ENCODE data around the gene GORASP1.

Gene GORASP1

DNA sequence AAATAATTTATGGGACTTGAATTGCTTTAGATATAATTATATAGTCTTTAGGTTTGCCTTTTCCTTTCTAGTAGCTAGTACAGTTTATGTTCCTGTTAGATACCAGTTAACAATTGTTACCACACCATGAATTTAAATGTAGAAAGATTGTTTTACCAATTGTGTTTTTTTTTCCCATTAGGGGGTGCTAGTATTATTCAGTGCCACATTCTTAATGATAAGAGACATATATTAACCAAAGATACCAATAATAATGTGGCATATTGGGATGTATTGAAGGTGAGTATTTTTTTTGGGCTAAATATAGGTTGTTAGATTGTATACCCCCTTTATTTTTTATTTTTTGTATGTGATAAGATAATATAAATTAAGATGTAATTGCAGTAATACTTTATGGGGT lies 27.9 kb downstream of the GORASP1 start:
- no peak overlapping the region for H3K4me3 ChIP-seq (ENCODE audit: control insufficient read depth, low read depth, low read length)
- no peak for DNase-seq (ENCODE audit: low read depth)
- TF ChIP-seq, protein P1, sequence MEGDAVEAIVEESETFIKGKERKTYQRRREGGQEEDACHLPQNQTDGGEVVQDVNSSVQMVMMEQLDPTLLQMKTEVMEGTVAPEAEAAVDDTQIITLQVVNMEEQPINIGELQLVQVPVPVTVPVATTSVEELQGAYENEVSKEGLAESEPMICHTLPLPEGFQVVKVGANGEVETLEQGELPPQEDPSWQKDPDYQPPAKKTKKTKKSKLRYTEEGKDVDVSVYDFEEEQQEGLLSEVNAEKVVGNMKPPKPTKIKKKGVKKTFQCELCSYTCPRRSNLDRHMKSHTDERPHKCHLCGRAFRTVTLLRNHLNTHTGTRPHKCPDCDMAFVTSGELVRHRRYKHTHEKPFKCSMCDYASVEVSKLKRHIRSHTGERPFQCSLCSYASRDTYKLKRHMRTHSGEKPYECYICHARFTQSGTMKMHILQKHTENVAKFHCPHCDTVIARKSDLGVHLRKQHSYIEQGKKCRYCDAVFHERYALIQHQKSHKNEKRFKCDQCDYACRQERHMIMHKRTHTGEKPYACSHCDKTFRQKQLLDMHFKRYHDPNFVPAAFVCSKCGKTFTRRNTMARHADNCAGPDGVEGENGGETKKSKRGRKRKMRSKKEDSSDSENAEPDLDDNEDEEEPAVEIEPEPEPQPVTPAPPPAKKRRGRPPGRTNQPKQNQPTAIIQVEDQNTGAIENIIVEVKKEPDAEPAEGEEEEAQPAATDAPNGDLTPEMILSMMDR (IDR thresholded peaks at IDR 0.05; ENCODE audit: control insufficient read depth, insufficient read depth, low read depth, low read length, missing control alignments): no peak

DNA sequence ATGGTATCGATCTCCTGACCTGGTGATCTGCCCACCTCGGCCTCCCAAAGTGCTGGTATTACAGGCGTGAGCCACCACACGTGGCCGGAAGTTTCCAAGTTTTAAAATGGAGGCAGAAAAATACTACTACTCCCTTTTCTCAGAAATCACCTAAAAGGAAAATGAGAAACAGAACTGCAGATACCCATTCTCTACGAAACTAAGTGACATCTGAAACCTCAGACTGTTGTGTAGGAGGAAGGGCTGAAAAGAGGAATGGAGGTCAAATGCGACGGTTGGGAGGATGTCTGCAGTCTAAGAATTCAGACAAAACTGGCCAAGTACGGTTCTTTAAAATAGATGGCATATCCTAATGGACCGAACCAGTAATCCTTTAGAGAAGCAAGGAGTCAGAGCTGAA lies 31.5 kb downstream of the GORASP1 start:
- no peak for DNase-seq (ENCODE audit: low read depth)
- TF ChIP-seq, protein P1 (IDR thresholded peaks at IDR 0.05; ENCODE audit: control insufficient read depth, insufficient read depth, low read depth, low read length, missing control alignments): no peak

DNA sequence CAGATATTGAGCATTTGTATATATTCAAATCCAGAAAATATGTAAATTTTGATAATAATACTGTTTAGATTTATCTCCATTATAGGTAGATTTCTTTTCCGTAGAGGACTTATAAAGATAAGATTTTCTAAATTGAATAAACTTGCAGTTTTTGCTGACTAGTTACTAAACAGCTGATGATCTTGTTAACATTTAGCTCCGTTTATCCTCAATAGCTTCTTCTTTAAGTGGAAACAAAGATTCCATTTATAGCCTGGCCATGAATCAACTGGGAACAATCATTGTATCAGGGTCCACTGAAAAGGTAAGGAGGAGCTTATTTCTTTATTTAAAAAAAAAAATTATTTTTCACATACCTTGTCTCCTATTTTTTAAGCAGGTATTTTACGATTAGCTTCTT lies 38.9 kb downstream of the GORASP1 start:
- no peak for DNase-seq (ENCODE audit: low read depth)
- TF ChIP-seq, protein P1 (IDR thresholded peaks at IDR 0.05; ENCODE audit: control insufficient read depth, insufficient read depth, low read depth, low read length, missing control alignments): no peak
- H3K4me3 ChIP-seq (ENCODE audit: control insufficient read depth, low read depth, low read length): no peak overlapping the region

More for the DNA sequence above, 31.5 kb downstream of the GORASP1 start:
- no peak overlapping the region for H3K4me3 ChIP-seq (ENCODE audit: control insufficient read depth, low read depth, low read length)

DNA sequence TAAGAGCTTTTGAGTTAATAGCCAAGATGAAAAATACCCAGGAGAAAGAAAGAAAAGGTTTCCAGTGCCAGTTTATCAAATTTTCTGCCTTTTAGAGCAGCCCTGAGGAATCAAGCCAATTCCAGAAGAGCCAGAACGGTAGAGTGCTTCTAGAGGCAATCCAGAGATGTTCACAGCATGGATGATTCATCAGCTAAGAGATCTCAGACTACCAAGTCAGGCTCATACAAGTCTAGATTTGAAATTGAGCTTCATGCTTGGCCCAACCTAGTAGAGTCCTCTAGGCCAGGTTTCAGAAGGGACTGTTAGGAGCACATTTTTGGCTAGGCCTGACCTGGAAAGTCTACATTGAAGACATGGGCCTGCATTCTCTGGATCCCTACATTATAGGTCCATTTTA lies 40.1 kb downstream of the GORASP1 start:
- H3K4me3 ChIP-seq (ENCODE audit: control insufficient read depth, low read depth, low read length): no peak overlapping the region
- TF ChIP-seq, protein P1 (IDR thresholded peaks at IDR 0.05; ENCODE audit: control insufficient read depth, insufficient read depth, low read depth, low read length, missing control alignments): no peak
- DNase-seq (ENCODE audit: low read depth): no peak

DNA sequence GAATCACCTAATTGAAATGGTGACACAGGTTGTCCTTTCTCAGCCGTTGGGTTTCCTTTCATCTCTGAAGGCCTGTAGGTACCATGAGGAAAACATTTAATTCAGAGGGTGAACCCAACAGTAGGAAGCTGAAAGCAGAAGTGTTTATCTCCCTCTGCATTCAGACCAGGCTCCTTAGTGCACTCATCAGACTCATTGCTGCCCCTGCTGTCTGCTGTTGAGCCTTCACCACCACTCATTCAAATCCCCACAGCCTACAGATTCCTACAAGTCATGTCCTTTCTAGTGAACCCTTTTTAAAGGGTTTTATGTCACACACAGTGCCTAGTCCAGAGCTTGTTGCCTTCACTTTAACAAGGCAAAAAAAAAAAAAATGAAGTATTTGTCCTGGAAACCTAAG lies 42.2 kb downstream of the GORASP1 start:
- H3K4me3 ChIP-seq (ENCODE audit: control insufficient read depth, low read depth, low read length): no peak overlapping the region
- DNase-seq (ENCODE audit: low read depth): no peak
- TF ChIP-seq, protein P1 (IDR thresholded peaks at IDR 0.05; ENCODE audit: control insufficient read depth, insufficient read depth, low read depth, low read length, missing control alignments): peak; percentile 56

DNA sequence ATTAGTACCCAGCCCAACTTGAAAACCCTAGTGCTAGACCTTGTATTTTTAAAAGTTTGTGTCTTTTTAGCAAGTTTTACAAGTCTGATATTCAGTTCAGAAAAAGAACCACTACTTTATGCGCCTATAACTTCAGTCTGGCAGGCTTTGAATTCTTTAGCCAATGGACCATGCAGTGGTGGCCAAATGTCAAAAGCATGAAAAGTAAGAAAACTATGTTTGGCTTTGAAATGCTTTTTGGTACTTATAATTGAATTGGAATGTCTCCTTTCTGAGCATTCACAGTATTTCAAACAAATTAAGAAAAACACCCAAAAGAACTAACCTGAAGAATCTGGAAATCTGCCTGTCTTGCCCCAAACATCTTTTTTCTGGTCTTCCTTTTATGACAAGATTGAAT lies 42.8 kb downstream of the GORASP1 start:
- H3K4me3 ChIP-seq (ENCODE audit: control insufficient read depth, low read depth, low read length): no peak overlapping the region
- DNase-seq (ENCODE audit: low read depth): peak; percentile 31
- TF ChIP-seq, protein P1 (IDR thresholded peaks at IDR 0.05; ENCODE audit: control insufficient read depth, insufficient read depth, low read depth, low read length, missing control alignments): no peak

DNA sequence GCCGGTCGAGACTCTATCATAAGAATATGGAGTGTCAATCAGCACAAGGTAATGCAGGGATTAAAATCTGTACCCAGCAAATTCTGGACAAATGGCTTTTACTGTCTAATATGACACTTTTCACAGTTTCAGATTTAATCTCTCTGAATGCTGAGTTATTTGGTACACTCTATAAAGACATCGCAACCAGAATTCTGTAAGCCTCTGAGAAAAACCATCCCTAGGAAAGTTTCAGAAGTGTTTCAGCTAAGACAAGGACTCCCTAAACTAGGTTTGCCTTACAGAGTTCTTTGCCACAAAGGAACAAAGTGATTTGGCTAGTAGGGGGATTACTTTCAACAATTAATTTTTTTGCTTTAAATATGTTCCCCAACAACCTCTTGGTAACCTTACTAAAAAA lies 44.3 kb downstream of the GORASP1 start:
- DNase-seq (ENCODE audit: low read depth): no peak
- H3K4me3 ChIP-seq (ENCODE audit: control insufficient read depth, low read depth, low read length): no peak overlapping the region
- TF ChIP-seq, protein P1 (IDR thresholded peaks at IDR 0.05; ENCODE audit: control insufficient read depth, insufficient read depth, low read depth, low read length, missing control alignments): no peak

Measured in AG09309 (cell line).